GM12878 (cell line): ENCODE data around the gene ZNF710. TPM values are rescaled to one million over a fixed set of nuclear protein-coding genes. Genes with fewer than 3 reads are reported as not detected.
A peak's percentile ranks its signal among the peaks of the same experiment; 100 is the strongest.

Experiments
- ATAC-seq: fragments of 200-7000 bp; cut with Tn5 transposase; 3 replicates; pipeline ENCODE4 v1.9.1; 2020; ENCODE audit warnings: mild to moderate bottlenecking, moderate library complexity
- BruUV-seq: library from RNA; stranded (reverse); fragments of 400-500 nt; replicated peaks from 2 replicates; lab custom pipeline; 2021; lab: Mats Ljungman, UMichigan
- CTCF ChIA-PET: fragments of 300-600 bp; sonication (Branson Sonifier 250); formaldehyde crosslinking; extraction: SDS; loops from one replicate; lab custom pipeline; 2021; ENCODE audit warnings: inconsistent platforms; lab: Yijun Ruan, JAX
- POLR2A ChIA-PET: fragments of 350-600 bp; formaldehyde crosslinking; extraction: SDS; loops from one replicate; lab custom pipeline; 2021; ENCODE audit warnings: inconsistent platforms; lab: Charles Lee
- RAD21 ChIA-PET: fragments of 300-600 bp; sonication (Branson Sonifier 250); formaldehyde crosslinking; loops from one replicate; lab custom pipeline; 2023; ENCODE audit warnings: antibody characterized with exemption; ENCODE audit not compliant: unreplicated experiment; lab: Charles Lee
- SMC1A ChIA-PET: fragments of 300-600 bp; sonication (Branson Sonifier 250); formaldehyde crosslinking; loops from one replicate; lab custom pipeline; 2023; ENCODE audit not compliant: unreplicated experiment, uncharacterized antibody; lab: Charles Lee
- DNase-seq: peaks from one replicate; pipeline ENCODE4 v3.0.0-alpha.2; 2011; ENCODE audit warnings: low read depth, low spot score
- FAIRE-seq: peaks from 3 replicates; lab custom pipeline; 2011; peaks lifted over from hg19 to GRCh38; lab: Jason Lieb, UNC
- H2AFZ ChIP-seq: 2 replicates; pipeline ENCODE4 v1.6.0; 2011; ENCODE audit warnings: low read depth, low read length, control low read depth; ENCODE audit not compliant: control insufficient read depth
- H3K27ac ChIP-seq: 2 replicates; pipeline ENCODE4 v1.5.1; 2011; ENCODE audit warnings: control low read depth; ENCODE audit not compliant: control insufficient read depth, insufficient read depth
- H3K27me3 ChIP-seq, 2 experiments: replicated peaks in 1 of 2; 2 replicates each; pipeline versions ENCODE4 v1.6.0 to v1.6.1; 2011; ENCODE audit warnings: low read length in 1 of 2; ENCODE audit not compliant: control insufficient read depth in 2 of 2, insufficient read depth in 2 of 2
- H3K36me3 ChIP-seq, 2 experiments: 2 replicates each; pipeline ENCODE4 v1.5.1; 2011; ENCODE audit warnings: low read length in 1 of 2; ENCODE audit not compliant: control insufficient read depth in 2 of 2, insufficient read depth in 2 of 2
- H3K4me1 ChIP-seq: 2 replicates; pipeline ENCODE4 v1.6.1; 2011; ENCODE audit warnings: mild to moderate bottlenecking, low read length, moderate library complexity, mixed read lengths; ENCODE audit not compliant: control insufficient read depth, insufficient read depth
- H3K4me2 ChIP-seq: 2 replicates; pipeline ENCODE4 v1.6.0; 2011; ENCODE audit warnings: control low read depth; ENCODE audit not compliant: control insufficient read depth, insufficient read depth
- H3K4me3 ChIP-seq: fragments of 200-600 bp; sonication (generic); 2 replicates; pipeline ENCODE4 v1.5.1; 2016
- H3K79me2 ChIP-seq: 2 replicates; pipeline ENCODE4 v1.6.0; 2011; ENCODE audit warnings: low read length; ENCODE audit not compliant: control insufficient read depth, insufficient read depth
- H3K9ac ChIP-seq: 2 replicates; pipeline ENCODE4 v1.8.0; 2011; ENCODE audit warnings: low read length, control low read depth, mixed read lengths; ENCODE audit not compliant: control insufficient read depth, insufficient read depth
- H3K9me3 ChIP-seq: replicated peaks from 3 replicates; pipeline ENCODE4 v1.5.1; 2011; ENCODE audit warnings: mild to moderate bottlenecking, low read length; ENCODE audit not compliant: control insufficient read depth, insufficient read depth
- H4K20me1 ChIP-seq: 2 replicates; pipeline ENCODE4 v1.6.0; 2011; ENCODE audit not compliant: control insufficient read depth, insufficient read depth
- DPF2 ChIP-seq: fragments of 450-650 bp; IDR thresholded peaks from 2 replicates; pipeline ENCODE4 v1.6.1; 2017; ENCODE audit warnings: mild to moderate bottlenecking
- IKZF1 ChIP-seq: fragments of 450-650 bp; conservative IDR thresholded peaks from 2 replicates; pipeline ENCODE4 v1.6.1; 2017; ENCODE audit warnings: antibody characterized with exemption, mild to moderate bottlenecking
- IKZF2 ChIP-seq, 2 experiments: fragments of 450-650 bp; IDR thresholded peaks; 2 replicates each; pipeline ENCODE4 v1.6.1; 2017; ENCODE audit warnings: mild to moderate bottlenecking in 2 of 2, moderate library complexity in 2 of 2
- POLR2AphosphoS5 ChIP-seq: IDR thresholded peaks from 2 replicates; pipeline ENCODE4 v1.6.1; 2011; ENCODE audit warnings: mild to moderate bottlenecking, low read length, inconsistent platforms
- PRDM15 ChIP-seq: fragments of 450-650 bp; formaldehyde crosslinking; IDR thresholded peaks from 2 replicates; pipeline ENCODE4 v1.4.0; 2020; ENCODE audit warnings: mild to moderate bottlenecking, moderate library complexity
- SPI1 ChIP-seq: IDR thresholded peaks from 2 replicates; pipeline ENCODE4 v1.6.1; 2011; ENCODE audit warnings: low read depth, mild to moderate bottlenecking, low read length, moderate library complexity, borderline replicate concordance; ENCODE audit not compliant: insufficient read depth
- WGBS: methylation state at CpG from one replicate; pipeline ENCODE4 v1.1.6; 2016; ENCODE audit warnings: low lambda C conversion rate; ENCODE audit not compliant: insufficient replicate concordance, insufficient coverage; ENCODE audit errors: missing lambda C conversion rate; 5-methylcytosine and 5-hydroxymethylcytosine counted together
- in situ Hi-C: fragments of 300-500 bp; cut with MboI; formaldehyde crosslinking; loops from 9 replicates; pipeline ENCODE4 v1.14.3; 2018; ENCODE audit warnings: mixed read lengths
- intact Hi-C: fragments of 100-400 bp; cut with micrococcal nuclease; formaldehyde crosslinking; loops from one replicate; pipeline ENCODE4 v1.14.2; 2022; ENCODE audit not compliant: unreplicated experiment
- polyA plus RNA-seq, 11 experiments: library from polyadenylated mRNA; depleted of rRNA in 4 of 11; unstranded in 6 of 11; stranded (reverse) in 5 of 11; fragments of >200 nt; fragmentation: Nextera tagmentation in 4 of 11; fragmentation: Illumina TruSeq in 1 of 11; extraction: Ambion mirVana in 4 of 11; extraction: Trizol in 1 of 11; gene quantifications; 1 replicate in 1 of 11; 2 replicates in 10 of 11; pipeline versions ENCODE4 v1.2.1 to v1.2.3, GENCODE V29; 2011 to 2016; ENCODE audit warnings: inconsistent platforms in 2 of 11, missing spikeins in 2 of 11, low read depth in 1 of 11
- total RNA-seq, 4 experiments: library from RNA; depleted of rRNA in 3 of 4; stranded (reverse); fragments of >200 nt in 3 of 4; fragmentation: Illumina TruSeq in 1 of 4; extraction: Trizol in 1 of 4; gene quantifications; 2 replicates each; pipeline versions ENCODE4 v1.2.1 to v1.2.3, GENCODE V29; 2013 to 2021

The ZNF710 gene
- total and polyA plus RNA-seq, 10 of the 15 experiments (the other 5 are each of a cell fraction or from before 2014, with no cell fraction given): 1.4 to 43.5 (median 9.8) TPM

DNA sequence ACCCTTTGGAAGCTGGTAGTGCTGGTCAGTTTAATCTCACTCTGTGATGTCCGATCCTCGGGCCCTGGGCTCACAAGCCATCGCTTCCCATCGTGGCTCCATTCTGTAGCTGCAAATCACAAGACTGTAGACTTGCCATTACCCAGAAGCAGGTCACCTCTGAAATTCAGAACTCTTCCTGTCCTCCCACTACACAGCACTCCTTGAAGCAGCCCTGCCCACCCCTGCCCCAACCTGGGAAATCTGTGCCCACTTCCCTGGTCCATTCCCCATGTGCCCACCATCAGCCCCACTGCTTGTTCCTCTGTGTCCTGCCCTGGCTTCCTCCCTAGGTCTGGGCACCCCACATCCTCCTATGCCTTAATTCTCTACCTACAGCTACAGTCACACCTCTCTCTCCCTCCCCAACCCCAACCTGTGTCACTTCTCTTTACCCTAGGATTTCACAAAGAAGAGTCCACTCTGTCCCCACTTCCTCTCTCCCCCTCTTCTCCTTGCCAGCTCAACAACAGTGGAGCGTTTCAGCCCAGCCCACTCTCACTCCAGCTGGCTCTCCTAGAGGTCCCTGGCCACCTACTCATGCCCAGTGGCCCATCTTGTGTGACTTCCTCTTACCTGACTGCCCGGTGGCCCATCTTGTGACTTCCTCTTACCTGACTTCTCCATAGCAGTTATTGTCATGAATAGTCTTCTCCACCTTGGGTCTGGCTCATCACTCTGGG, 8.3 kb downstream of the ZNF710 start:
- in situ Hi-C loops: no loop called here
- H3K27me3 ChIP-seq: no peaks in the 10 kb centered on the region
- H3K4me1 ChIP-seq: peaks cover 31% of the 10 kb centered on the region
- no peak overlapping the region for H2AFZ ChIP-seq
- peaks cover 9% of the 10 kb centered on the region; the same call in 2 of the 3 replicates for H3K9me3 ChIP-seq
- ATAC-seq (peak; percentile 12), DNase-seq (no peak)
- no peak overlapping the region; the same call in 1 of the 2 replicates for H3K4me3 ChIP-seq
- WGBS: 65% methylated on average over 6 of the region's 6 CpGs
- H4K20me1 ChIP-seq: no peaks in the 10 kb centered on the region
- peaks cover 0 to 22% of the 10 kb centered on the region in 2 experiments; a peak in 3 of 4 replicates for H3K36me3 ChIP-seq
- BruUV-seq: no TSS peak
- SMC1A ChIA-PET: interaction anchor here (1.0 to 20.0 kb wide), 3 partner anchors 12 to 21 kb away, joined by 3 to 224 read pairs (median 5); no protein-coding TSS in a partner anchor
- POLR2A ChIA-PET: interaction anchor here (1.3 to 2.3 kb wide), 2 partner anchors 21 to 50 kb away, joined by 3 to 10 read pairs; no protein-coding TSS in a partner anchor
- RAD21 ChIA-PET: interaction anchor here (1.5 kb wide), 1 partner anchor 21 kb away, joined by 3 read pairs; no protein-coding TSS in a partner anchor
- H3K9ac ChIP-seq: no peak overlapping the region
- intact Hi-C loops: no loop called here
- peak overlapping the region; percentile 49 for H3K27ac ChIP-seq
- TF ChIP-seq POLR2AphosphoS5 (0 out of 2 replicates have a peak, but pooled peaks have one; percentile 24), IKZF2 (IDR thresholded peaks at IDR 0.05) (peak in 1 of 2 experiments; percentile 14; a peak in 2 of 4 replicates), DPF2 (no peak), IKZF1 (0 out of 2 replicates have a peak, but pooled peaks have one; percentile 40), PRDM15 (CRISPR knock-in tag) (no peak), SPI1 (peak; percentile 62; the same call in 1 of the 2 replicates)
- TF ChIP-seq, all 136 proteins: peak for 4
- H3K79me2 ChIP-seq: peaks cover 82% of the 10 kb centered on the region
- no peak overlapping the region for H3K4me2 ChIP-seq
- FAIRE-seq: peak; percentile 56
- CTCF ChIA-PET: interaction anchor here (0.9 to 3.3 kb wide), 5 partner anchors 9 to 135 kb away, joined by 3 to 15 read pairs (median 3); no protein-coding TSS in a partner anchor
